K562 (cell line): ENCODE data around the gene ALKBH8. TPM values are rescaled to one million over a fixed set of nuclear protein-coding genes. Genes with fewer than 3 reads are reported as not detected.

Experiments
- CSDE1 ChIP-seq, 2 experiments: fragments of 450-650 bp; IDR thresholded peaks; 2 replicates each; pipeline ENCODE4 v1.6.1; 2016; ENCODE audit warnings: mild to moderate bottlenecking in 1 of 2
- CXXC5 ChIP-seq: fragments of 250-450 bp; sonication (Bioruptor Pico); IDR thresholded peaks from 2 replicates; pipeline ENCODE4 v1.8.0; 2022; ENCODE audit warnings: inconsistent platforms, mild to moderate bottlenecking, moderate library complexity
- DLX4 ChIP-seq: fragments of 250-450 bp; sonication (Bioruptor Pico); IDR thresholded peaks from 2 replicates; pipeline ENCODE4 v1.6.1; 2021; ENCODE audit warnings: mild to moderate bottlenecking
- DNMT1 ChIP-seq: fragments of 450-650 bp; IDR thresholded peaks from 2 replicates; pipeline ENCODE4 v1.6.1; 2016; ENCODE audit warnings: antibody characterized with exemption, mild to moderate bottlenecking
- GABPA ChIP-seq: fragments of 200-800 bp; sonication (Bioruptor generic); conservative IDR thresholded peaks from 2 replicates; pipeline ENCODE4 v1.6.1; 2016; ENCODE audit warnings: low read depth, missing genetic modification characterization, missing compliant biosample characterization
- HBP1 ChIP-seq: fragments of 450-650 bp; formaldehyde crosslinking; IDR thresholded peaks from 2 replicates; pipeline ENCODE4 v1.4.0; 2022; ENCODE audit warnings: missing genetic modification characterization
- HDAC8 ChIP-seq: fragments of 450-650 bp; IDR thresholded peaks from 2 replicates; pipeline ENCODE4 v1.6.1; 2016; ENCODE audit warnings: mild to moderate bottlenecking, missing genetic modification characterization, moderate library complexity, missing compliant biosample characterization
- NCOA6 ChIP-seq: fragments of 450-650 bp; IDR thresholded peaks from 2 replicates; pipeline ENCODE4 v1.6.1; 2017; ENCODE audit warnings: mild to moderate bottlenecking
- NRF1 ChIP-seq, 2 experiments: fragments of 450-650 bp; IDR thresholded peaks in 1 of 2; conservative IDR thresholded peaks in 1 of 2; 2 replicates each; pipeline ENCODE4 v1.6.1; 2014; ENCODE audit warnings: mild to moderate bottlenecking in 2 of 2
- RBM17 ChIP-seq: fragments of 200-400 bp; formaldehyde crosslinking; IDR thresholded peaks from 2 replicates; pipeline ENCODE4 v1.6.1; 2017; ENCODE audit warnings: low read depth, mild to moderate bottlenecking, low read length, borderline replicate concordance
- SMAD2 ChIP-seq: fragments of 150-350 bp; IDR thresholded peaks from 2 replicates; pipeline ENCODE4 v1.6.1; 2014; ENCODE audit warnings: low read depth, mild to moderate bottlenecking, low read length
- SMARCA4 ChIP-seq: fragments of 450-650 bp; IDR thresholded peaks from 2 replicates; pipeline ENCODE4 v1.6.1; 2016
- XRCC4 ChIP-seq: IDR thresholded peaks from one replicate; pipeline ENCODE4 v1.6.1; 2011; ENCODE audit not compliant: insufficient read depth, insufficient read length; ENCODE audit errors: extremely low read depth
- ZBTB11 ChIP-seq, 3 experiments: fragments of 200-800 bp in 1 of 3; fragments of 250-450 bp in 1 of 3; fragments of 450-650 bp in 1 of 3; sonication (Bioruptor Pico) in 1 of 3; sonication (Bioruptor generic) in 1 of 3; formaldehyde crosslinking in 1 of 3; IDR thresholded peaks; 2 replicates each; pipeline versions ENCODE4 v1.6.1 to v1.8.0; 2016 to 2022; ENCODE audit warnings: mild to moderate bottlenecking in 2 of 3, missing genetic modification characterization in 2 of 3, missing compliant biosample characterization in 1 of 3, moderate library complexity in 1 of 3
- ZBTB34 ChIP-seq: fragments of 250-450 bp; sonication (Bioruptor Pico); IDR thresholded peaks from 2 replicates; pipeline ENCODE4 v1.8.0; 2021; ENCODE audit warnings: mild to moderate bottlenecking, moderate library complexity
- ZNF121 ChIP-seq: sonication (generic); formaldehyde crosslinking; conservative IDR thresholded peaks from 2 replicates; pipeline ENCODE4 v1.8.0; 2022; ENCODE audit warnings: missing genetic modification reagents
- ZNF124 ChIP-seq: sonication (generic); formaldehyde crosslinking; IDR thresholded peaks from 2 replicates; pipeline ENCODE4 v1.8.1; 2022; ENCODE audit warnings: missing genetic modification reagents
- ZNF274 ChIP-seq: IDR thresholded peaks from 2 replicates; pipeline ENCODE4 v1.6.1; 2011; ENCODE audit warnings: low read depth, mild to moderate bottlenecking, low read length, moderate library complexity, borderline replicate concordance
- ZNF512 ChIP-seq: IDR thresholded peaks from 2 replicates; pipeline ENCODE4 v1.6.1; 2016; ENCODE audit warnings: missing genetic modification characterization, missing compliant biosample characterization
- ZNF778 ChIP-seq: fragments of 450-650 bp; formaldehyde crosslinking; IDR thresholded peaks from 2 replicates; pipeline ENCODE4 v1.4.0; 2020; ENCODE audit warnings: mild to moderate bottlenecking, moderate library complexity
- polyA plus RNA-seq, 8 experiments: library from polyadenylated mRNA; depleted of rRNA in 4 of 8; stranded (reverse) in 5 of 8; unstranded in 3 of 8; fragments of >200 nt; fragmentation: Nextera tagmentation in 2 of 8; fragmentation: Illumina TruSeq in 1 of 8; extraction: Ambion mirVana in 2 of 8; extraction: Trizol in 1 of 8; gene quantifications; 2 replicates each; pipeline versions ENCODE4 v1.2.1 to v1.2.3, GENCODE V29; 2011 to 2014; ENCODE audit warnings: inconsistent platforms in 1 of 8, missing spikeins in 1 of 8
- total RNA-seq, 7 experiments: library from RNA; depleted of rRNA in 6 of 7; stranded (reverse); fragments of >200 nt in 6 of 7; fragmentation: Illumina TruSeq in 2 of 7; extraction: Trizol in 2 of 7; gene quantifications; 2 replicates each; pipeline versions ENCODE4 v1.2.1 to v1.2.3, GENCODE V29; 2011 to 2021; ENCODE audit warnings: low replicate concordance in 1 of 7

Gene ALKBH8
- total and polyA plus RNA-seq, 9 of the 15 experiments (the other 6 are each of a cell fraction or from before 2014, with no cell fraction given): 4.3 to 14.4 (median 9.1) TPM

- TF ChIP-seq ZBTB11 (CRISPR knock-in tag; IDR thresholded peaks at IDR 0.05) (peak in 1 of 3 experiments; percentile 63; a peak in 1 of 6 replicates), DLX4 (CRISPR knock-in tag) (no peak), HBP1 (no peak), SMARCA4 (no peak), ZBTB34 (CRISPR knock-in tag) (no peak), RBM17 (no peak), NCOA6 (no peak), ZNF512 (tag) (no peak), HDAC8 (tag) (no peak), DNMT1 (no peak), CXXC5 (CRISPR knock-in tag) (peak; percentile 56), ZNF778 (CRISPR knock-in tag) (no peak), ZNF124 (CRISPR knock-in tag) (no peak), GABPA (peak; percentile 78), ZNF121 (CRISPR knock-in tag) (no peak), SMAD2 (no peak), ZNF274 (no peak), NRF1 (conservative IDR thresholded peaks at IDR 0.05 in 1 of 2, IDR thresholded peaks at IDR 0.05 in 1 of 2) (peak; percentile 70 to 82), XRCC4 (no peak), CSDE1 (IDR thresholded peaks at IDR 0.05) (no peak)
Measured at GRCh38 chr11:107565219-107565937, at the start of gene ALKBH8 (continued).
